ENCODE results near the gene TMEM178B.

GRCh38 chr7:141408440-141408839 is 334.6 kb downstream of the TMEM178B start:
- TF ChIP-seq POLR2A (IDR thresholded peaks at IDR 0.05; ENCODE audit: low read length) (no peak), GATA1 (IDR thresholded peaks at IDR 0.05; ENCODE audit: low read depth, low read length) (no peak)
